Activated B cell treated with CpG ODN at 0.5 μM for 24 hours (primary cell): ENCODE data around the gene THRA. TPM values are rescaled to one million over a fixed set of nuclear protein-coding genes. Genes with fewer than 3 reads are reported as not detected.
A peak's percentile ranks its signal among the peaks of the same experiment; 100 is the strongest.

Experiments used
- ATAC-seq: fragments of 200-7000 bp; cut with Tn5 transposase; one replicate; pipeline ENCODE4 v1.10.0; 2021; ENCODE audit warnings: low read depth, mild to moderate bottlenecking, moderate library complexity
- CTCF ChIA-PET: fragments of 350-600 bp; sonication (Branson Sonifier 250); formaldehyde crosslinking; loops from one replicate; lab custom pipeline; 2021; ENCODE audit warnings: antibody characterized with exemption; lab: Charles Lee
- POLR2A ChIA-PET: fragments of 350-600 bp; sonication (Branson Sonifier 250); formaldehyde crosslinking; loops from one replicate; lab custom pipeline; 2021; ENCODE audit warnings: antibody characterized with exemption; lab: Charles Lee
- DNase-seq: peaks from one replicate; pipeline ENCODE4 v3.0.0; 2022
- H3K27ac Mint-ChIP-seq: one replicate; pipeline ENCODE4 v1.8.0; 2020; ENCODE audit warnings: mixed read lengths
- H3K27me3 Mint-ChIP-seq: one replicate; pipeline ENCODE4 v1.8.0; 2021; ENCODE audit warnings: mixed read lengths
- H3K36me3 Mint-ChIP-seq: one replicate; pipeline ENCODE4 v1.8.0; 2021; ENCODE audit warnings: low read depth, mixed read lengths
- H3K4me1 Mint-ChIP-seq: one replicate; pipeline ENCODE4 v1.8.0; 2021; ENCODE audit warnings: mixed read lengths
- H3K4me3 Mint-ChIP-seq: one replicate; pipeline ENCODE4 v1.8.0; 2020; ENCODE audit warnings: mild to moderate bottlenecking, mixed read lengths
- H3K9me3 Mint-ChIP-seq: one replicate; pipeline ENCODE4 v1.8.0; 2020; ENCODE audit warnings: mixed read lengths
- intact Hi-C: fragments of 100-400 bp; cut with micrococcal nuclease; formaldehyde crosslinking; loops from one replicate; pipeline ENCODE4 v1.15.1; 2024
- total RNA-seq: library from RNA; stranded (reverse); gene quantifications from 2 replicates; pipeline ENCODE4 v1.2.3, GENCODE V29; 2022
- TF ChIP-seq, protein P1 (sequence below): fragments of 200-600 bp; IDR thresholded peaks from one replicate; pipeline ENCODE4 v1.8.0; 2022; ENCODE audit warnings: antibody characterized with exemption, mild to moderate bottlenecking

Gene THRA
- total RNA-seq, 1 donor from 2014 or later: 5.9 TPM

DNA sequence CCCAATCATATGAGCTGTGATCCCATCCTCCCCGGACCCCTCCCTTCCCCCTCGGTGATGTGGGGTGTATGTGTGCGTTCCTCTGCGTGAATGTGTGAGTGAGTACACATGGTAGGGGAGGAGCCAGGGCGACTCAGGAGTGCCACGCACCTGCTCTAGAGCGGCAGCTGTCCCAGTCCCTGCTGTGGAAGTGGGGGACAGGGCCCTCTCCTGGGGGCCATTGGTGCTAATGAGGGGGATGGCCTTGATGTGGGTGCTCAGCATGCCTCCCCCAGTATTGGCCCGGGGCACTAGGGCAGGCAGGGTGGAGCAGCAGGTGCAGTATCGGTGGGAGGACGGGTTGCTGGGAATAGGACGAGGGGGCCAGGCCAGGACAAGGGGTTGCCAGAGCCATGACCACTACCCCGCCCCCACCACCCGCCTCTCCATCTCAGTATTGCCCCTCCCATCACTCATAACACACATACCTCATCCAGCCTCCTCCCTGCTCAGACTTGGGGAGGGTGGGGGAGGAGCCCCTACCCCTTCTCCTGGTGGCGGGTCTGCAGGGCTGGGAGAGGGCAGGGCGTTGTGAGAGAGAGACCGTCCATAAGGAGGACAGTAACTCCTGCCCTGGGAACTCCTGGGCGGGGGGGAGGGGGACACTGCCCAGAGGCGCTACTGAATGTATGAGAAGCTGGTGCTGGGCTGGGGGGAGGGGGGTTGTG lies 29.1 kb downstream of the THRA start:
- H3K9me3 Mint-ChIP-seq: no peaks in the 10 kb centered on the region
- peaks cover 28% of the 10 kb centered on the region for H3K4me1 Mint-ChIP-seq
- no peak overlapping the region for H3K4me3 Mint-ChIP-seq
- no peak for DNase-seq
- intact Hi-C loops: no loop called here
- no peak overlapping the region for H3K27ac Mint-ChIP-seq
- ATAC-seq: no peak
- no peaks in the 10 kb centered on the region for H3K27me3 Mint-ChIP-seq
- CTCF ChIA-PET: interaction anchor here (0.8 kb wide), 1 partner anchor 16 kb away, joined by 3 read pairs; no protein-coding TSS in a partner anchor
- H3K36me3 Mint-ChIP-seq: peaks cover 55% of the 10 kb centered on the region
- POLR2A ChIA-PET: interaction anchor here (0.5 to 0.7 kb wide), 4 partner anchors 9 to 442 kb away, joined by 3 to 12 read pairs (median 6); partner anchors contain the start of gene NR1D1
- TF ChIP-seq, protein P1, sequence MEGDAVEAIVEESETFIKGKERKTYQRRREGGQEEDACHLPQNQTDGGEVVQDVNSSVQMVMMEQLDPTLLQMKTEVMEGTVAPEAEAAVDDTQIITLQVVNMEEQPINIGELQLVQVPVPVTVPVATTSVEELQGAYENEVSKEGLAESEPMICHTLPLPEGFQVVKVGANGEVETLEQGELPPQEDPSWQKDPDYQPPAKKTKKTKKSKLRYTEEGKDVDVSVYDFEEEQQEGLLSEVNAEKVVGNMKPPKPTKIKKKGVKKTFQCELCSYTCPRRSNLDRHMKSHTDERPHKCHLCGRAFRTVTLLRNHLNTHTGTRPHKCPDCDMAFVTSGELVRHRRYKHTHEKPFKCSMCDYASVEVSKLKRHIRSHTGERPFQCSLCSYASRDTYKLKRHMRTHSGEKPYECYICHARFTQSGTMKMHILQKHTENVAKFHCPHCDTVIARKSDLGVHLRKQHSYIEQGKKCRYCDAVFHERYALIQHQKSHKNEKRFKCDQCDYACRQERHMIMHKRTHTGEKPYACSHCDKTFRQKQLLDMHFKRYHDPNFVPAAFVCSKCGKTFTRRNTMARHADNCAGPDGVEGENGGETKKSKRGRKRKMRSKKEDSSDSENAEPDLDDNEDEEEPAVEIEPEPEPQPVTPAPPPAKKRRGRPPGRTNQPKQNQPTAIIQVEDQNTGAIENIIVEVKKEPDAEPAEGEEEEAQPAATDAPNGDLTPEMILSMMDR: no peak

DNA sequence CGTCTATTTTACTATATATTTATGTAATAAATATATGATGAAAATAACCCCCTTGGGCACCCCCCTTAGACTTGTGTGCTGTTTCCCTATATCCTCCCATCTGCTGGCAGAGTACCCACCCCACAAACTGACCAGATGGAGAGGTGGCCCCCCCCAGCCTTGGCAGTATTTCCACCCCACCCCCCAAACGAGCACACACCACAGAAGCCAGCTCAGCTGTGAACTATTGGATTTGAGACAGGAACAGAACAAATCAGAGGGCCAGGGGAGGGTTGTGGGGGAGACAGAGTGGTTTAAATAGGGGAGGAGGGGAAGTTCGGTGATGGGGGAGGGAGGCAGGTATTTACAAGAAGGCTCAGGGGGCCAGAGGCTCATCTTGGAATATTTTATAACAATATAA lies 29.8 kb downstream of the THRA start:
- H3K9me3 Mint-ChIP-seq: no peaks in the 10 kb centered on the region
- POLR2A ChIA-PET: interaction anchor here (0.5 to 0.7 kb wide), 2 partner anchors 8 to 34 kb away, joined by 3 read pairs; partner anchors contain the start of gene NR1D1
- H3K27ac Mint-ChIP-seq: no peak overlapping the region
- intact Hi-C loops: no loop called here
- peaks cover 50% of the 10 kb centered on the region for H3K36me3 Mint-ChIP-seq
- DNase-seq: no peak
- ATAC-seq: no peak
- peaks cover 33% of the 10 kb centered on the region for H3K4me1 Mint-ChIP-seq
- CTCF ChIA-PET: no interaction called here
- TF ChIP-seq, protein P1: no peak
- H3K27me3 Mint-ChIP-seq: no peaks in the 10 kb centered on the region
- no peak overlapping the region for H3K4me3 Mint-ChIP-seq

DNA sequence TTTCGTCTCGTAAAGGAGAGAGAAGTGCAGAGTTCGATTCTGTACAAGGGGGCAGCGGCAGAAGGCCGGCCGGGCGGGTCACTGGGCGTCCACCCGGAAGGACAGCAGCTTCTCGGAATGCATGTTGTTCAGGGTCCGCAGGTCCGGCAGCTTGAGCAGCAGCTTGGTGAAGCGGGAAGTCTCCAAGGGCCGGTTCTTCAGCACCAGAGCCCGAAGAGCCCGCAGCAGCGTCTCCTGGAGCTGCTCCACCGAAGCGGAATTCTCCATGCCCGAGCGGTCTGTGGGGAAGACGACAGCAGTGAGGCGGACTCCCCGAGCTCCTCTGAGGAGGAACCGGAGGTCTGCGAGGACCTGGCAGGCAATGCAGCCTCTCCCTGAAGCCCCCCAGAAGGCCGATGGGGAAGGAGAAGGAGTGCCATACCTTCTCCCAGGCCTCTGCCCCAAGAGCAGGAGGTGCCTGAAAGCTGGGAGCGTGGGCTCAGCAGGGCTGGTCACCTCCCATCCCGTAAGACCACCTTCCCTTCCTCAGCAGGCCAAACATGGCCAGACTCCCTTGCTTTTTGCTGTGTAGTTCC lies 30.3 kb downstream of the THRA start:
- Mint-ChIP-seq H3K9me3 (no peaks in the 10 kb centered on the region), H3K27me3 (no peaks in the 10 kb centered on the region), H3K4me1 (peaks cover 38% of the 10 kb centered on the region), H3K4me3 (no peak overlapping the region), H3K27ac (no peak overlapping the region), H3K36me3 (peaks cover 50% of the 10 kb centered on the region)
- intact Hi-C loops: no loop called here
- ChIA-PET POLR2A (interaction anchor here (0.6 to 1.0 kb wide), 3 partner anchors 18 to 396 kb away, joined by 3 to 8 read pairs (median 3); no protein-coding TSS in a partner anchor), CTCF (interaction anchor here (9.1 kb wide), 1 partner anchor 19 kb away, joined by 79 read pairs; no protein-coding TSS in a partner anchor)
- TF ChIP-seq, protein P1: no peak
- ATAC-seq: no peak
- no peak for DNase-seq

DNA sequence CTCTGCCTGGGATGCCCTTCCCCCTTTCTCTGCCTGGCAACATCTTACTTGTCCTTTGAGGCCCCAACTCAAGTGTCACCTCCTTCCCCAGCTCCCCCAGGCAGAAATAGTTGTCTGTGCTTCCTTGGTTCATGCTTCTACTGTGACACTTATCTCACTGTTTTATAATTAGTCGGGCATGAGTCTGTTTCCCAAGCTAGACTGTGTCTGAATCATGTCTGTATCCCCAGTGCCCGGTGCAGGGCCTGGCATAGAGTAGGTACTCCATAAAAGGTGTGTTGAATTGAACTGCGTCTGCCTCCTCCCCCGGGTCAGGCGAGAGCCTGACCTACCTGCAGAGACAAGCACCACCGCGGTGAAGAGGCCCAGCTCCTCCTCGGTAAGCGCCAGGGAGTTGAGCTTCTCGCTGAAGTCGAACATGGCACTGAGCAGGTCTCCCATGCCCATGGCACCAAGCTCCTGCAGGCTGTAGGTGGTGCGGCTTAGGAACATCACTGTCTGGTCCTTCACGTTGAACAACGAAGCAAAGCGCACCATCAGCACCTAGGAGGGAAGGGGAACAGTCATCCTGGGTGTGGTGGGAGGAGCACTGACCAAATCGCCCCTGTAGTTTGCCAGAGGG lies 30.9 kb downstream of the THRA start:
- no peak for DNase-seq
- Mint-ChIP-seq H3K27ac (peak overlapping the region; percentile 90), H3K4me3 (no peak overlapping the region), H3K4me1 (peaks cover 44% of the 10 kb centered on the region), H3K27me3 (no peaks in the 10 kb centered on the region), H3K36me3 (peaks cover 46% of the 10 kb centered on the region), H3K9me3 (no peaks in the 10 kb centered on the region)
- ATAC-seq: no peak
- intact Hi-C loops: no loop called here
- ChIA-PET POLR2A (interaction anchor here (0.6 to 1.0 kb wide), 2 partner anchors 17 to 396 kb away, joined by 3 to 8 read pairs; no protein-coding TSS in a partner anchor), CTCF (interaction anchor here (9.1 kb wide), 1 partner anchor 19 kb away, joined by 79 read pairs; no protein-coding TSS in a partner anchor)
- TF ChIP-seq, protein P1: no peak
